Measurements from ENCODE around the gene CYP2S1. TPM values are rescaled to one million over a fixed set of nuclear protein-coding genes. Genes with fewer than 3 reads are reported as not detected.

The CYP2S1 gene
- total and polyA plus RNA-seq, 2 of the 4 experiments (the other 2 are of a cell fraction): 0.54 to 2.1 TPM

GRCh38 chr19:41225238-41226052, 32.4 kb downstream of the CYP2S1 start:
- peak overlapping the region; percentile 23 for H3K4me3 ChIP-seq (ENCODE audit: insufficient read depth, low read depth, low read length)
- H3K14ac ChIP-seq (replicated peaks; ENCODE audit: low read depth, low read length): peak overlapping the region; percentile 91
- ChIA-PET POLR2A (ENCODE audit: unreplicated experiment) (no interaction called here), CTCF (no interaction called here)
- WGBS, 2 experiments (ENCODE audit: extremely low coverage in 2 of 2, insufficient read length in 1 of 2): 68% methylated on average over 9 of the region's 29 CpGs; no CpG with 5 or more reads in 1 of the 2 experiments
- intact Hi-C loops (cut with micrococcal nuclease): loop anchor here (2.0 kb wide), 1 partner anchor 37 kb away; no protein-coding TSS in a partner anchor
- H4K20me1 ChIP-seq (ENCODE audit: insufficient read depth, low read length): peaks cover 45% of the 10 kb centered on the region
- H2AK5ac ChIP-seq (ENCODE audit: low read depth, low read length): peak overlapping the region; percentile 99
- in situ Hi-C loops (cut with MboI; ENCODE audit: low sequenced_read_pairs): no loop called here
- H2BK5ac ChIP-seq (ENCODE audit: low read depth, low read length, poor library complexity, severe bottlenecking): peak overlapping the region; percentile 97
- H3K27me3 ChIP-seq (ENCODE audit: control insufficient read depth, insufficient read depth, low read length): no peaks in the 10 kb centered on the region
- peak overlapping the region; percentile 100 for H4K91ac ChIP-seq (ENCODE audit: insufficient read depth, low read depth, low read length)
- peak overlapping the region; percentile 74 to 93 for H4K8ac ChIP-seq (ENCODE audit: low read depth in 2 of 2, low read length in 2 of 2)
- peak; percentile 100 for DNase-seq
- H3K4ac ChIP-seq (ENCODE audit: low read depth, low read length): peak overlapping the region; percentile 91
- peak; percentile 71 for ATAC-seq (ENCODE audit: low read depth)
- peaks cover 58% of the 10 kb centered on the region for H3K36me3 ChIP-seq (ENCODE audit: control insufficient read depth, insufficient read depth, low read length)
- peak overlapping the region; percentile 63 for H3K9ac ChIP-seq (ENCODE audit: low read depth, low read length)
- H3K9me1 ChIP-seq (ENCODE audit: insufficient read depth, low read length): peaks cover 32% of the 10 kb centered on the region
- H3K56ac ChIP-seq (ENCODE audit: extremely low read depth, insufficient read depth, low read length): peak overlapping the region; percentile 96
- peak overlapping the region; percentile 95 for H2BK20ac ChIP-seq (ENCODE audit: low read depth, low read length)
- peak overlapping the region; percentile 30 for H4K5ac ChIP-seq (ENCODE audit: low read depth, low read length)
- H2BK120ac ChIP-seq (ENCODE audit: low read depth, low read length): peak overlapping the region; percentile 97
- BruUV-seq (replicated peaks): no TSS peak
- H2AFZ ChIP-seq (replicated peaks; ENCODE audit: low read length, poor library complexity): peak overlapping the region; percentile 58
- peak; percentile 99 for TF ChIP-seq FOS (IDR thresholded peaks at IDR 0.05; ENCODE audit: low read depth, low read length)
- peak; percentile 19; the same call in 1 of the 2 replicates for TF ChIP-seq MXI1 (IDR thresholded peaks at IDR 0.05; ENCODE audit: borderline replicate concordance, low read depth, low read length)
- TF ChIP-seq SMC3 (IDR thresholded peaks at IDR 0.05; ENCODE audit: low read depth, low read length): no peak
- no peak for TF ChIP-seq USF2 (IDR thresholded peaks at IDR 0.05; ENCODE audit: low read depth, low read length)
- 0 out of 2 replicates have a peak, but pooled peaks have one; percentile 46 for TF ChIP-seq NFE2L2 (IDR thresholded peaks at IDR 0.05; ENCODE audit: low read depth, low read length)
- TF ChIP-seq ELK1 (IDR thresholded peaks at IDR 0.05; ENCODE audit: borderline replicate concordance, low read depth, low read length): no peak
- peak; percentile 85 for TF ChIP-seq BHLHE40 (IDR thresholded peaks at IDR 0.05; ENCODE audit: low read depth, low read length)
- TF ChIP-seq CHD1 (IDR thresholded peaks at IDR 0.05; ENCODE audit: low read depth, low read length): no peak
- peak; percentile 32; the same call in 1 of the 2 replicates for TF ChIP-seq POLR2A (IDR thresholded peaks at IDR 0.05; ENCODE audit: low read depth, low read length)
- TF ChIP-seq CTCF (conservative IDR thresholded peaks at IDR 0.05; ENCODE audit: low read depth, low read length): no peak
- peak; percentile 89 for TF ChIP-seq CEBPB (IDR thresholded peaks at IDR 0.05; ENCODE audit: low read depth, low read length)
- TF ChIP-seq RAD21 (IDR thresholded peaks at IDR 0.05; ENCODE audit: low read length): no peak
- peak; percentile 81 for TF ChIP-seq MAZ (IDR thresholded peaks at IDR 0.05; ENCODE audit: borderline replicate concordance, low read depth, low read length)
- peaks cover 38 to 76% of the 10 kb centered on the region in 2 experiments for H3K79me1 ChIP-seq (ENCODE audit: low read depth in 1 of 2, low read length in 2 of 2)
- H2BK15ac ChIP-seq (ENCODE audit: low read depth, low read length): peak overlapping the region; percentile 55
- peak overlapping the region; percentile 96 for H3K27ac ChIP-seq (ENCODE audit: insufficient read depth, low read length)
- H3K9me3 ChIP-seq (ENCODE audit: control insufficient read depth, insufficient read depth, low read length): no peaks in the 10 kb centered on the region
- peaks cover 43% of the 10 kb centered on the region for H3K4me1 ChIP-seq (ENCODE audit: control insufficient read depth, insufficient read depth, low read length)
- H2AK9ac ChIP-seq (replicated peaks; ENCODE audit: low read depth, low read length, poor library complexity): peak overlapping the region; percentile 79
- dilution Hi-C loops (cut with HindIII; ENCODE audit: low sequenced_read_pairs, unreplicated experiment): no loop called here
- H3K4me2 ChIP-seq (ENCODE audit: low read depth, low read length): peak overlapping the region; percentile 62
- peak overlapping the region; percentile 61 for H3K18ac ChIP-seq (ENCODE audit: low read depth, low read length)
- H3K23ac ChIP-seq (ENCODE audit: low read depth, low read length): peak overlapping the region; percentile 95
